ENCODE data around the gene AMFR.

The AMFR gene

DNA sequence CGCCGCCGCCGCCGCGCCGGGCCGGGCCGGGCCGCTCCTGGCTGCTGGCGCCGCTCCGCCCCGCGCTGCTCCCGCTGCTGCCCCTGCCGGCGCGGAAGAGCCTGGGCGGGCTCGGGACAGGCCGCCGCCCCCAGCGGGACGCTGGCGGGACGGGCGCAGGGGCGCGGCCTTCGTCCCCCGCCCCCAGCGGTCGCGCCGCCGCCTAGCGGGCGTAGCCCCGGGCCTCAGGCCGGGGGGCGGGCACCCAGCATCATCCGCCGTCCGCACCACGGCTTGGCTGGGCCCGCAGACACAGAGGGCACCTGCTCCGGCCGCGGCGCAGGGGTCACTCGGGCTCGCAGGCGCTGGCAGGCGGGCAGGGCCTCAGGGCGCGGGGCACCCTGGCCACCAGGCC, at the start of gene AMFR:
Gene AMFR (minus strand): TSS at position 107 of the 394 bp plus-strand sequence. CDS start 218 bp downstream, outside the sequence.
- peak; percentile 85 for DNase-seq (ENCODE audit: low spot score)

DNA sequence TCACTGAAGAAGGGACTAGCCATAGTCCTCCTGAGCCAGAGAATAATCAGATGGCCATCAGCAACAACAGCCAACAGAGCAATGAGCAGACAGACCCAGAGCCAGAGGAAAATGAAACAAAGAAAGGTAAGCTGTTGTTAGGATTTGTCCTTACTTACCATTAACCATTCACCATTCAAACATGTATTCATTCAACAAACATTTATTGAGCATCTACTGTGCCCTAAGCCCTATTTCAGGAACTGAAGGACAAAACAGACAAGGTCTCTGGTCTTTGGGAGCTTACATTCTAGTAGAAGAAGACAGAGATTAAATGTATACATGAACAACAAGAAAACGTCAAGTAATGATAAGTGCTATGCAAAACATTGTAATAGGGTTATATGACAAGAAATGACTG, 45.3 kb upstream of the AMFR start:
- DNase-seq (ENCODE audit: low spot score): no peak

DNA sequence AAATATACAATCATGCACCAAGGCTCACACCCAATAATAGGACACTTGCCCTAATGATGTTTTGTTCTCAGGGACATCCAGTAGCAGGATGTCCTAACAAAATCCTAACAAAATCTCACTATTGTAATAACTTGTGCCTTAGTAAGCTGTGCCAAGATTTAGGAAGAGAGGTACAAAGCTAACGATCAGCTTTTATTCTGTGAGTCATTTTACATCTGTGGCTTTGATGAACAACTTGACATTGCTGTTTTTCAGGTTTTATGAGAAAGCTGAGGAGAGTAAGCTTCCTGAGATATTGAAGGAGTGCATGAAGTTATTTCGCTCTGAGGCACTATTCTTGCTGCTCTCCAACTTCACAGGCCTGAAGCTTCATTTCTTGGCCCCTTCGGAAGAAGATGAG, 44.9 kb upstream of the AMFR start:
- DNase-seq (ENCODE audit: low spot score): no peak

DNA sequence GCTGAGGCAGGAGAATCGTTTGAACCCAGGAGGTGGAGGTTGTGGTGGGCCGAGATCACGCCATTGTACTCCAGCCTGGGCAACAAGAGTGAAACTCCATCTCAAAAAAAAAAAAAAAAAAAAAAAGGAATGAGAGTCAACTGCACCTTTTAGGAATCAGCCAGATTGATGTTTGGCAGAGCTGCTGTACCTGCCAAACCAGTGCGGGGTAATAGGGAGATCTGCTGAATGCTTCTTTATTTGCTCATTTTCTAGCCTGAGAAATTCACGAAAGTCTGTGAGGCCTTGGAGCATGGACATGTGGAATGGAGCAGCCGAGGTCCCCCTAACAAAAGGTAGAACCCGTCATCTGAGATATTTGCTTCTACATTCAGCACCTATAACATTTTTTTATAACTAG, 44.4 kb upstream of the AMFR start:
- no peak for DNase-seq (ENCODE audit: low spot score)

DNA sequence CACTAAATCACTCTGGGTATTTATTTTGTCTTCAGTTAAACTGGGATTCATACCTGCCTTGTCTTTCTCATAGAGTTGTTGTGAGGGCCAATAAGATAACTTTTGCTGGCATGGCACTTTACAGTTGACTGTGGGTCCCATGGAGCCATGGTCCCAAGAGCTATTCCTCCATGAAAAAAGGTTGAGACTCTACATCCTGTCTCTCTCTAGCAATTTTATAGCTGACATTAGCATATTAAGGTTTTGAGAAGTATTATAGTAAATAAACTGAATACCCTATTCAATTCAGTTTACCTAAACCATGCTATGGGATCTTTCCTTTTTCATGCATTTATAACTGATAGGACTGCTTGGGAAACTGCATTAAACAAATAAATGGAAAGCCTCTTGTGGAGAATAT, 43.5 kb upstream of the AMFR start:
- DNase-seq (ENCODE audit: low spot score): no peak

DNA sequence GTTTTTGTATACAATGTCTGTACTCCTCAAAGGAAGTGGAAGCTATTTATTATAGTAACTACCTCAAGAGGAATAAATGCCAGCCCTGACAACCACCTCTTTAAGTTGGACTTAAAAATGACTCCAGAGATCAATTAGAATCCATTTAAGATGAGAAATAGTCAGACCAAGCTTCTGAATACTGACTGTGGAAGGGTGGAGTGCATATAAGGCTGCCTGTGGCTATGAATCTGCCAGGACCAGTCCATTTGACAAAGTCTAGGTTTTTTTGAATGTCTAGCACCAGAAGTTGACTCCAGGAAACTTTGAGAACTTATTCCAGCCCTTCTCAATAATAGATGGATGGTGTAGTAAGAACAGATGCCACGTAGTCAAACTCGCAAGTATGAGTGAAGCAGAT, 41.0 kb upstream of the AMFR start:
- DNase-seq (ENCODE audit: low spot score): no peak

DNA sequence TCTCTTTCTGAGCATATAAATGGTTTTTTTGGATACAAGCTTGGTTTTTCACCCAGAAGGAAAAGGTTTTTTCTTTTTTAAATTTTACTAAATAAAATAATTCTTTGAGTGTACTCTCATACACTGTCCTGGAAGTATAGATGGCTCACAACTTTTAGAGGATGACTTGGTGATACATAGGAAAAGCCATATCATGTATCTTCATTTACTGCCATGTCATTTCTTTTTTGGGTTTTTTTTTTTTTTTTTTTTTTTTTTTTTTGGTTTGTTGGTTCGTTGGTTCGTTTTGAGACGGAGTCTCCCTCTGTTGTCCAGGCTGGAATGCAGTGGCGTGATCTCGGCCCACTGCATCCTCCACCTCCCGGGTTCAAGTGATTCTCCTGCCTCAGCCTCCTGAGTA, 37.8 kb upstream of the AMFR start:
- DNase-seq (ENCODE audit: low spot score): no peak

DNA sequence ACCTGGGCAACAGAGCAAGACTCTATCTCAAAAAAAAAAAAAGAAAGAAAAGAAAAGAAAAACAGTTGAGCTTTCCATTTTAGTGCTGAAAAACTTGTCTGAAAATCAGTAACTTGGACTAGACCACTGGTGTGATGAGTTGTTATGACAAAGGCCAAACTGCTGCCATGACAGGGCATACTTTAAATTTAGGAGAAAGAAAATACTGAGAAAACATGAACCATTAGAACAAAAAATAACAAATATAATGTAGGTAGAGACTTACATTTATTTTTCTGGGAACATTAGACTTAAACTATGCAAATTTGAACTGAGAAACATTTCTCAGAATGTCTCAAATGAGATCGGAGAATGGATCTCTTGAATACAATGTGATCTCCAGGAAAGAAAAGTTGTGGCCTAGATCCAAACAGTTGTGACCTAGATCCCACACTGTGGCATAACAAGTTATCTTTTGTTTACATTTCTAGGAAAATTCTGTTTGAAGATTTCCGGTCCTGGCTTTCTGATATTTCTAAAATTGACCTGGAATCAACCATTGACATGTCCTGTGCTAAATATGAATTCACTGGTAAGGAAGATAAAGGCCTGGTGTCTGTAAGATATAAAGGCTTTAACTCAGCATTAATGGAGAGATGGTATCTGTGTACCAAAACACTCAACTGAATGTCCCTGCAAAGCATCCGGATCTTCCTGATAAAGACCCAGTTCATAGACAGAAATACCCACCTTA, 36.9 kb upstream of the AMFR start:
- peak; percentile 11 for DNase-seq (ENCODE audit: low spot score)

DNA sequence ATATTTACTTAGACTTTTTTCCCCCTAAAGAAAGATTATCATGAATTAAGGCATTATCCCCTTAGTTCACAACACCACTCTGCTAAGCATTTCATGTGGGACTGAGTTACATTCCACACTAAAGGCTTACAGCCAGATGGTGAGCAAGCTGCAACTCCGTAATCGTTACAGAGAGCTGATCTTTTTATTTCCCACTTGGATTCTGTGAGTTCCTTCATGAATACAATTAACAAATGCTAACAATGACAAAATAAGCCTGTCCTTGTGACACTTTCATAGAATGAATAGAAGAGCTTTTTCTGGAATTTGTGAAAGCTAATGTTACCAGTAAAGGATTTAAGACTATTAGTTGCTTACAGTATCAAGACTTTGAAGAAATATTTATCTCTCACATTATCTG, 34.8 kb upstream of the AMFR start:
- DNase-seq (ENCODE audit: low spot score): no peak

DNA sequence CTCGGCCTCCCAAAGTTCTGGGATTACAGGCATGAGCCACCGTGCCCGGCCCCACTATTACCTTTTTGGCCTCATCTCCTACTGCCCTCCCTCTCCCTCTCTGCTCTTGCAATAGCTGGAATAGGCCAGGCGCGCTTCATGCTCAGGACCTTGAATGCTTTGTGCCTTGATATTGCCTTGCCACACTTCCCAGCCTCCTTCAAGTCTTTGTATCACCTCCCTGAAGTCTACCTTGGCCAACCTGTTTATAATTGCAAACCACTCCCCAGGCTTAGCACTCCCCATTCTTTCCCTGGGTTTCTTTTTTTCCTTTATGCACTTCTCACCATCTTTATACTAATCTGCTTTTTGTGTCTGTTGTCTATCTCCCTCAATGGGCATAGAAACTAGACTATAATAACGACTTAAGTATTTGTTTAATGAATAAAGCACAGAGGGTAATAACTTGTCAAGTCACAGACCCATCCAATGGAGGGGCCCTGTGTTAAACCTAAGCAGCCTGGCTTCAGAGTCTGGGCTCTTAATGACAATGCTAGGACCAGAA, 32.7 kb upstream of the AMFR start:
- no peak for DNase-seq (ENCODE audit: low spot score)

DNA sequence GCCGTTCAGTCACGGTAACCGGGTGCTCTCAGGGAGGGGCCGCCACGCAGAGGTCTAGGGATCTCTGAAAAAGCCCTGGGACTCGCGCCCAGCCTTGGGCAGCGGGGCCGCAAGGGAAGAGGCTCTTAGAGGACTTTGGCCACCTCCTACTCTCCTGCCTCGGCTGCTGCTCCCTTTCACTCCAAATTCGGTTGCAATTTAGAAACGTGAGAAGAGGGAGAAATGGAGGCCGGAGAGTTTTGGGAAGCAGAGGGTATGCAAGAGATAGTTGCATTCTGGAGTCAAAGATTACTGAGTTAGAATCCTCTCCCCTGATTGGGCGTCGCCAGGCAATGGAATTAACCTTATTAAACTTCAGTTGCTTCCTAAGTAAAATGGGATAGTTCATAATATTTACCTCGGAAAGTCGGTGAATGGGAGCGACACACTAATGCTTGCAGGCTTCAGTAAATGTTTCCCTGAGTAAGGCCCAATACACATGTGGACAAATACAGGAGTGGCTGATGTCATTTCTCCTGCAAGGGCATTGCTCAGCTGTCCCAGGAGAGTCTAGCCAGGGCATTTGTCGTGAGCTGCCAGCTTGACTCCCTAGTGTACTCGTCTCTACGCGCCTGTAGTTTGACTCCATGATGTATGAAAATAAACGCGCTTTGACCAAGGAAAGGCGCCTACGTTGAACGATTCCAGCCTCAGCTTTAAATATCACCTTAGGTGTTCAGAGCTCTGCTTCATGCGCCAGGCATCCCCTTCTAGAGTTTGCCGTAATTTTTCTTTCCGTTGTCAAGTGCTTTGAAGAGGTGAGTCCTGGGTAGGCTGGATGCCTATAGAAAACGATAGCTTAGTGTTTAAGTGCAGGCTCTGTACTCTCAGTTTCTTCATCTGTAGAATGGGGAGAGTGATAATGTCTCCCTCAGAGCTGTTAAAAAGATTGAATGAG, 26.7 kb upstream of the AMFR start:
- no peak for DNase-seq (ENCODE audit: low spot score)

DNA sequence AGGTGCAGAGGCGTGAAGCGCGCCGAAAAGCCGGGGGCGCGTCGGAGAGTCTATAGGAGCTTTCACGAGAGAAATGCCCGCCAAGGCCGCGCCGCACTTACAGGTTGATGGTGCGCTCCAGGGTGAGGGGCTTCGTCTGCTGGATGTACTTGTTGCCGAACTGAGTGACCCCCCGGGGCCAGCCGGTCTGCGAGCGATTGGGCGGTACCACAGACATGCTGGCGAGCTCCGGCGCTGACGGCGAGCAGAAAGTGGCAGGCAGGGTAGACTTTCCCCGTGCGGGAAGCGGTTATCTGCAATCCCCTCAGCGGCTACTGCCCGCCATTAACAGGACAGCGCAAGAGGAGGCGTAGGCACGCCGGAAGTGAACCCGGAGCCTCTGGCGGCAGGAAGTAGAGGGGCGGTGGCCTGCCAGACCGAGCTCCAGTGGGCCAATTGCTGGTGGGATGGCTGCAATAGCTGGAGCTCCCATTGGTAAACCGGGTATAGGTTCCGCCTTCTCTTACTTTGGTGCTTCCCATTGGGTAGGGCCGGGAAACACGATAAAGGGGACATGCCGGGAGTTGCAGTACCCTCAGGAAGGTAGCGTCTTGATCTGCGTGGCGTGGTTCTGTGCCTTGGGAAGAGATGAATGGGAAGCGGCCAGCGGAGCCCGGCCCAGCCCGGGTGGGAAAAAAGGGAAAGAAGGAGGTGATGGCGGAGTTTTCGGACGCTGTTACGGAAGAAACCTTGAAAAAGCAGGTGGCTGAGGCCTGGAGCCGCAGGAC, 25.8 kb upstream of the AMFR start, which contains the start of the genes NUDT21 and OGFOD1:
Gene NUDT21 (minus strand): TSS at position 347 of the 767 bp plus-strand sequence. CDS start 130 bp downstream, at position 217.
Gene OGFOD1 (plus strand): TSS at position 569 of the 767 bp plus-strand sequence. CDS start 59 bp downstream, at position 628.
- peak; percentile 97 for DNase-seq (ENCODE audit: low spot score)

DNA sequence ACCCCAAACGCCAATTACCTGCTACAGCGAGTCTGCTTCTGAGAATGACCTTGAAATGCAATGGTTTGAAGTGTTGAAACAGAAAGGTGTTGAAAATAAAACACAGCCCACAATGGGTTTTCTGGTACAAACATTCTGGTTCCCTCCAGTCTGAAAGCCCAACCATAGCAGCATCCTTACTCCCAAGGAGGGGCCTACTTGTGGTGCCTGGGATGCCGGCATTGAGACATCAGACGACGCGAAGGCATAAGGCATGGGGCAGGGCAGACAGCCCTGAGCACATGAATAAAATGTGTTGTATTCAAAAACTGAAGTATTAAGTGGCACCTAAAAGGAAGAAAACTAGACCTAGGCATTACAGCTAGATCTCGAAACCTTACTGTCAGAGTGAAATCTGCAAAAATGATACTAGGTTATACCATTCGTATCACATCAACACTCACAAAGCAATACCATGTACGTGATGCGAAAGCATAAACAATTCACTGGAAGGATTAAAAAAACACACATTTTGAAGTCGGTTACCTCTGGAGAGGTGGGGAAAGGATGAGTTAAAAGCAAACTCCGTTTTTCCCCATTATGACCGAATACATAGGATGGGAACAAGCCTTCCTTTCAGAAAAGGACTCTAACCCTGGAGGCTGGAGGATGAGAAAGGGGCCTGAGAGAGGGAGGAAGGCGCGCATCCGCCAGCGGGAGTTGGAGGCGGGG, 25.1 kb upstream of the AMFR start:
- DNase-seq (ENCODE audit: low spot score): no peak

DNA sequence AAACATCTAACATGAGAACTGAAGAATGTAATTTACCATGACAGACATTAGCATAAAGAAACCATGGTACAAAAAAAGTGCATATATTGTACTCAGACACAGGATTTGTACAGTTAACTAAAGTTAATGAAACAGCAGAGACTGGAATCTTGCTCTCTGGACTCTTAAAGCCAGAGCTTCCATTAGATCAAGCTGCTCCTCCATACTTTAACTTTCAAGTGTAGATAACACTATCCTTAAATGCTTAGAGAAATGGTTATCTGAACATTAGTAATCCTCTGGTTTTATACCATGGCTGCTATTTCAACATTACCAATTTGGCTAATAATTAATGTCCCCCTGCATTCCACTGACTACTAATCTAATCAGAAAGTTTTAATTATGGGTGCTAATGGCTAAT, 22.7 kb upstream of the AMFR start:
- no peak for DNase-seq (ENCODE audit: low spot score)

DNA sequence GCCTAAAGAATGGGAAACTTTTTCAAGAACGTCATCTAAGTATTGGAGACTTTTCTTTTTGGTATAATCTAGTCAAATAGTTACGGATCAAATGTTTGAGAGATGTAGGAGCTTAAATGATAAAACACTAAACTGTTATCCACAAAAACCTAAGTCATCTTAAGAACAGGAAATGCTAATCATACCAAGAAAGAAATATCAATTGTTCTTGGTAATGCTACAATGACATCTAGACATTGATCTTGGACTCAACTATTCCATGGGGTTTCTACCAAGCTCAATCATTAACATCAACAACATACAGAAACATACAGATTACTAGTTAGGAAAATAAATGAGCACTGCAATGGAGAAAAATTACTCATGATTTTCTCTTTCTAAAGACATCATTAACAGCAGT, 21.9 kb upstream of the AMFR start:
- no peak for DNase-seq (ENCODE audit: low spot score)

DNA sequence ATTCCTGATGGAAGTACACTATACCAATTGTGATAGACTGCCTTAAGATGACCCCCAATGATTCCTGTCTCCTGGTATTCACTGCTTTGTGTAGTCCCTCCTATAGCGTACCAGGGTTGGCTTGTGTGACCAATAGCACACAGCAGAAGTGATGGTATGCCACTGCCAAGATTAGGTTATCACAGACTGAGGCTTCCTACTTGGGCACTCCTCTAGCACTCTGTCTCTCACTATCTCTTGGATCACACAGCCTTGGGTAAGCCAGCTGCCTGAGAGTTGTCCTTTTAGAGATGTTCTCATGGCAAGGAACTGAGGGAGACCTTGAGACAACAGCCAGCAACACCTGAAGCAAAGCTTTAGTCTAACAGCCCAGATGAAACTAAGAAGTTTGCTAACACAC, 12.7 kb upstream of the AMFR start:
- DNase-seq (ENCODE audit: low spot score): peak; percentile 48

DNA sequence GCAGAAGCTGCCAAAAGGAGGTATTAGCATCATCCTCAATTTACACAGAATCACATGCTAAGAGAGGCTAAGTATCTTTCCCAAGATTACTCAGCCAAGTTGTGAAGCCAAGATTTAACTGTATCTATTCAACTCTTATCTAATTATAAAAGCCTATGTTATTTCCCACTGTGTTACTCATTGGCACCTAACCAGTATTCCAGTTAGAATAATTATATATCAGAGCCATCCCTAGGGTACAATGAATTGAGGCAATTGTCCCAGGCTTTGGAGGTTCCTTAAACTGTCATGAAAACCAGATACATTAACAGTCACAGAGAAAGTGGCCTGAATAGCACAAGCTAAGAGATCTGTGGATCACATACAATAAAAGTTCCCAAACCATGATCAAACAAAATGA, 10.9 kb upstream of the AMFR start:
- no peak for DNase-seq (ENCODE audit: low spot score)

DNA sequence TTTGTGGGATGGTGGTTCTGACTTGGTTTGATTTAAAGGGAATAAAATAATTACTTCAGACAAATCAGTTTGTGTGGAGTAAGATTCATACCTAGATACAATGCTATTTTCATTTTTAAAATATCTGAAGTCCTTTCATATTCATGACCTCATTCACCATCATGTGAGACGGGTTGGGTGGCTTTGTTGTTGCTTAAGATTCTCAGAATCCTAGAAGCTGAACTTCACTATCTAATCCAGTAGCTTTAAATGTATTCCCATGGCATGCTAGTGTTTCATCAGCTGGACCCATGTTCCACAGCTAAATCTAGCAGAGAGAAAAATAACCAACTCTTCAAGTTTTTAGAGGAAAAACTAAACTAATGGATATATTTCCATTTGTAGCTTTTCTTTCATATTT, 2.7 kb upstream of the AMFR start:
- DNase-seq (ENCODE audit: low spot score): no peak

DNA sequence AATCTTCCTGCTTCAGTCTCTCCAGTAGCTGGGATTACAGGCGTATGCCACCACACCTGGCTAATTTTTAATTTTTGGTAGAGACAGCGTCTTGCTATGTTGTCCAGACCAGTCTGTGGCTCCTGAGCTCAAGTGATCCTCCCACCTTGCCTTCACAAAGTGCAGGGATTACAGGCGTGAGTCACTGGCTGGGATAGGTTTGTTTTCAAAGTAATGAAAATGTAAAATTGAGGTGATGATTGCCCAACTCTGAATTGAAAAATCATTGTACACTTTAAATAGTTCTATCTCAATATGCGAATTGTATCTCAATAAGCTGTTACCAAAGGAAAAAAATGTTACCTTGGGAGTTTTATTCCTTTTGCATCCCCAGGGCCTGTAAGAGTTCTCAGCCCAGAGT, 1.2 kb upstream of the AMFR start:
- DNase-seq (ENCODE audit: low spot score): no peak

DNA sequence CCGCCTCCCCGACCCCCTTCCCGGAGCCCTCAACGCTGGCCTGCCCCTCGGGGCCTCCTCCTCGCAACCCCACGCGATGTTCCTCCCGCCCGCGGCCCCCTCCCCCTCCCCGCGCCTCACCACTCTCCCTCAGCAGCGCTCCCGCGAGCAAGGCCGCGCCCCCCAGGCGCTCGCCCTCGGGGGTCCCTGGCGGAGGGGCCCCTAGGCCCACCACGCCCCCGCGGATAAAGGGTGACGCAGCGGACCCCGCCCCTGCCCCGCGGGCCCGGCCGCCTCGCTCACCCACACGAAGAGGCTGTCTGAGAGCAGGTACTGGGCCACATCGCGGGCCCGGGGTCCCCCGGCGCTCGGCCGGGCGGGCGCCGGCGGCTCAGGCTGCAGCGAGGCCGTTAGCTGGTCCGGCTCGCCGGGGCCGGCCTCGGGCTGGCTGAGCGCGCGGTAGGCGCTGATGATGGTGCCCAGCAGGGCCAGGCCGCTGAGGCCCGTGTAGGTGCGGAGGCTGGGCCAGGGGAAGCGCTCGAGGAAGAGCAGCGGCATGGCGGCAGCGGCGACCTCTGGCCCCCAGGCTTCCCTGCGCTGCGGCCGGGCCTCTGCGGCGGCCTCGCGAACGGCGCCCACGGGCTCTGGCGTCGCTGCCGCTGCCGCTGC, 430 bp downstream of the AMFR start:
- DNase-seq (ENCODE audit: low spot score): peak; percentile 25

DNA sequence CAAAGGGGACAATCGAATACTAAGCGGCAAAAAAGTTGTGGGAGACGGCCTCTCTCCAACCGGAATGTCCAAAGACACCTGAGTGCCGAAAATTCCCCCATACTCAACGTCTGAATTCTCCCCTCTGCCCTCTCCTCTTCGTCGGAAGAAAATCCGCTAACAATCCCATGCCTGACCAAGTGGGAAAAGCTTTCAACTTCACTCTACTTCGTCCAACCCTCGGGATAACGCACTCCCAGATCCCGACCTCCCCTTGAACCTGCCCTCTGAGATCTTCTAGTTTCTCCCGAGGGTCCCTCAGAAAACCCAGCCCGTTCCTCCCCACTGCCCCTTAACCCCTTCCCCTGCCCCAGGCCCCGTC, 961 bp downstream of the AMFR start:
- no peak for DNase-seq (ENCODE audit: low spot score)

All from hematopoietic multipotent progenitor cell treated with erythropoietin and hydrocortisone succinate and interleukin-3 and kit ligand, for 15 days (in vitro differentiated cells).